PC-9 (cell line): ENCODE results near the gene CDK3. TPM values are rescaled to one million over a fixed set of nuclear protein-coding genes. Genes with fewer than 3 reads are reported as not detected.

Experiments used
- BruUV-seq: library from RNA; stranded (reverse); fragments of 400-500 nt; replicated peaks from 2 replicates; lab custom pipeline; 2021; lab: Mats Ljungman, UMichigan
- CTCF ChIA-PET: fragments of 300-600 bp; sonication (Branson Sonifier 250); formaldehyde crosslinking; loops from one replicate; lab custom pipeline; 2022; ENCODE audit warnings: antibody characterized with exemption; lab: Charles Lee
- POLR2A ChIA-PET: fragments of 300-600 bp; sonication (Branson Sonifier 250); formaldehyde crosslinking; loops from one replicate; lab custom pipeline; 2022; ENCODE audit warnings: antibody characterized with exemption; ENCODE audit not compliant: unreplicated experiment; lab: Charles Lee
- DNase-seq, 2 experiments: peaks; one replicate each; pipeline versions ENCODE4 v3.0.0 to v3.0.0-alpha.2; 2015 to 2022; ENCODE audit warnings: mixed read lengths in 1 of 2
- H2AFZ ChIP-seq: fragments of 200-600 bp; sonication (generic); 2 replicates; pipeline ENCODE4 v1.8.1; 2017; ENCODE audit warnings: antibody characterized with exemption
- H3F3A ChIP-seq: fragments of 200-600 bp; sonication (generic); 2 replicates; pipeline ENCODE4 v1.8.1; 2017; ENCODE audit warnings: antibody characterized with exemption, mild to moderate bottlenecking, low read depth; ENCODE audit not compliant: insufficient read depth
- H3K27ac ChIP-seq: fragments of 200-600 bp; sonication (generic); 2 replicates; pipeline ENCODE4 v1.6.1; 2016; ENCODE audit warnings: mixed run types
- H3K27me3 ChIP-seq: fragments of 200-600 bp; sonication (generic); 2 replicates; pipeline ENCODE4 v1.6.1; 2016; ENCODE audit warnings: low read depth, mixed run types; ENCODE audit not compliant: insufficient read depth
- H3K36me3 ChIP-seq: fragments of 200-600 bp; sonication (generic); 2 replicates; pipeline ENCODE4 v1.6.1; 2016; ENCODE audit warnings: low read depth, mixed run types
- H3K4me1 ChIP-seq: fragments of 200-600 bp; sonication (generic); replicated peaks from 2 replicates; pipeline ENCODE4 v1.6.1; 2016; ENCODE audit warnings: mixed run types; ENCODE audit not compliant: insufficient read depth
- H3K4me2 ChIP-seq: fragments of 200-600 bp; sonication (generic); 2 replicates; pipeline ENCODE4 v1.6.1; 2017; ENCODE audit warnings: mixed run types
- H3K4me3 ChIP-seq: fragments of 200-600 bp; sonication (generic); 2 replicates; pipeline ENCODE4 v1.6.1; 2016; ENCODE audit warnings: mixed run types
- H3K79me2 ChIP-seq: fragments of 200-600 bp; sonication (generic); 2 replicates; pipeline ENCODE4 v1.6.1; 2017; ENCODE audit warnings: low read depth, mixed run types
- H3K9me2 ChIP-seq: fragments of 200-600 bp; sonication (generic); 2 replicates; pipeline ENCODE4 v1.8.1; 2017; ENCODE audit warnings: mild to moderate bottlenecking; ENCODE audit not compliant: insufficient read depth
- H3K9me3 ChIP-seq: fragments of 200-600 bp; sonication (generic); 2 replicates; pipeline ENCODE4 v1.8.1; 2016; ENCODE audit warnings: low read depth; ENCODE audit not compliant: insufficient read depth
- H4K20me1 ChIP-seq: fragments of 200-600 bp; sonication (generic); 2 replicates; pipeline ENCODE4 v1.8.1; 2017; ENCODE audit not compliant: insufficient read depth
- EZH2 ChIP-seq: fragments of 200-600 bp; sonication (generic); IDR thresholded peaks from 2 replicates; pipeline ENCODE4 v1.8.0; 2017; ENCODE audit warnings: antibody characterized with exemption, low read depth
- intact Hi-C: fragments of 100-400 bp; cut with micrococcal nuclease; formaldehyde crosslinking; loops from one replicate; pipeline ENCODE4 v1.10.0; 2022; ENCODE audit not compliant: unreplicated experiment
- total RNA-seq: library from RNA; stranded (reverse); gene quantifications from 2 replicates; pipeline ENCODE4 v1.2.3, GENCODE V29; 2021
- TF ChIP-seq, protein P1 (sequence below): fragments of 200-600 bp; sonication (generic); conservative IDR thresholded peaks from 2 replicates; pipeline ENCODE4 v1.6.1; 2017; ENCODE audit warnings: mixed run types, antibody characterized with exemption, mild to moderate bottlenecking, moderate library complexity

Gene CDK3
- total RNA-seq, 1 experiment from 2014 or later = 12.3 TPM

DNA sequence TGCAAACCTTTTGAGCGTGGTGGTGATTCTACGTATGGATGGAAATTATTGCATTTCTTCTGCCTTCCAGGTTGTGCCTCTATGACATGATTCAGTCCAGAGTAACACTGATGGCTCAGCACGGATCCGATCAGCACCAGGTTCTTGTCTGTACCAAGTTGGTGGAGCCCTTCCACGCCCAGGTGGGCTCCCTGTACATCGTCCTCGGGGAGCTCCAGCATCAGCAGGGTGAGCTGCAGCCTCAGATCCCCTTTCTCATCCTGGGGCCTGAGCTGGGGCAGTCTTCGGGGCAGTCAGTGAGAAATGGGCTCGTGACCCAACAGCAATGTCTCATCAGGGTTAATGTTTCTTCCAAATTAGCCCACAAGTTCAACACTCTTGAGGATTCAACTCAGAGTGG, 9.3 kb upstream of the CDK3 start:
- H3K9me3 ChIP-seq = no peaks in the 10 kb centered on the region
- H3K27ac ChIP-seq = no peak overlapping the region
- no peaks in the 10 kb centered on the region for H3K27me3 ChIP-seq
- H3K9me2 ChIP-seq = no peaks in the 10 kb centered on the region
- H2AFZ ChIP-seq = no peak overlapping the region
- H3K36me3 ChIP-seq = peaks cover 6% of the 10 kb centered on the region; the same call in 1 of the 2 replicates
- H3K4me1 ChIP-seq = peaks cover 32% of the 10 kb centered on the region
- no peak overlapping the region for H3K4me3 ChIP-seq
- peaks cover 3% of the 10 kb centered on the region; the same call in 1 of the 2 replicates for H3K79me2 ChIP-seq
- ChIA-PET POLR2A (no interaction called here), CTCF (no interaction called here)
- BruUV-seq = no TSS peak
- peaks cover 29% of the 10 kb centered on the region for H3F3A ChIP-seq
- TF ChIP-seq, protein P1, sequence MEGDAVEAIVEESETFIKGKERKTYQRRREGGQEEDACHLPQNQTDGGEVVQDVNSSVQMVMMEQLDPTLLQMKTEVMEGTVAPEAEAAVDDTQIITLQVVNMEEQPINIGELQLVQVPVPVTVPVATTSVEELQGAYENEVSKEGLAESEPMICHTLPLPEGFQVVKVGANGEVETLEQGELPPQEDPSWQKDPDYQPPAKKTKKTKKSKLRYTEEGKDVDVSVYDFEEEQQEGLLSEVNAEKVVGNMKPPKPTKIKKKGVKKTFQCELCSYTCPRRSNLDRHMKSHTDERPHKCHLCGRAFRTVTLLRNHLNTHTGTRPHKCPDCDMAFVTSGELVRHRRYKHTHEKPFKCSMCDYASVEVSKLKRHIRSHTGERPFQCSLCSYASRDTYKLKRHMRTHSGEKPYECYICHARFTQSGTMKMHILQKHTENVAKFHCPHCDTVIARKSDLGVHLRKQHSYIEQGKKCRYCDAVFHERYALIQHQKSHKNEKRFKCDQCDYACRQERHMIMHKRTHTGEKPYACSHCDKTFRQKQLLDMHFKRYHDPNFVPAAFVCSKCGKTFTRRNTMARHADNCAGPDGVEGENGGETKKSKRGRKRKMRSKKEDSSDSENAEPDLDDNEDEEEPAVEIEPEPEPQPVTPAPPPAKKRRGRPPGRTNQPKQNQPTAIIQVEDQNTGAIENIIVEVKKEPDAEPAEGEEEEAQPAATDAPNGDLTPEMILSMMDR = no peak
- TF ChIP-seq EZH2 = no peak
- intact Hi-C loops = no loop called here
- DNase-seq = no peak
- H3K4me2 ChIP-seq = no peak overlapping the region
- no peaks in the 10 kb centered on the region for H4K20me1 ChIP-seq

DNA sequence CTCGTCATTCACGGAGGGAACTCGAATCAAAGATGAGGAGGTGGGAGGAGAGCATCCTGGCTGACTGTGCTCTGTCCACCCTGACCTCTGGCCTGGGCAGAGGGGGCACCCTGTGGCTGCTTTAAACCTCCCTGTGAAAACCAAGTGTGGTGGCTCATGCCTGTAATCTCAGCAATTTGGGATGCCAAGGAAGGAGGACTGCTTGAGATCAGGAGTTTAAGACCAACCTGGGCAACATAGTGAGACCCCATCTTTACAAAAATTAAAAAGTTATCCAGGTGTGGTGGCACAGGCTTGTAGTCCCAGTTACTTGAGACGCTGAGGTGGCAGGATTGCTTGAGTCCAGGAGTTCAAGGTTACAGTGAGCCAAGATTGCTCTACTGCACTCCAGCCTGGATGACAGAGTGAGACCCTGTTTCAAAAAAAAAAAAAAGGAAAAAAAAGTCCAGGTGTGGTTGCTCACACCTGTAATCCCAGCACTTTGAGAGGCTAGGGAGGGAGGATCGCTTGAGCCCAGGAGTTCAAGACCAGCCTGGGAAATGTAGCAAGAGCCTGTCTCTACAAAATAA, 5.8 kb upstream of the CDK3 start:
- Histone ChIP-seq H3K4me2 (no peak overlapping the region), H2AFZ (no peak overlapping the region), H3F3A (peaks cover 60% of the 10 kb centered on the region), H3K27ac (no peak overlapping the region), H3K36me3 (peaks cover 6% of the 10 kb centered on the region; the same call in 1 of the 2 replicates), H3K4me3 (no peak overlapping the region), H3K27me3 (no peaks in the 10 kb centered on the region), H3K4me1 (peaks cover 65% of the 10 kb centered on the region), H4K20me1 (no peaks in the 10 kb centered on the region), H3K79me2 (no peaks in the 10 kb centered on the region), H3K9me3 (no peaks in the 10 kb centered on the region), H3K9me2 (no peaks in the 10 kb centered on the region)
- BruUV-seq = no TSS peak
- no peak for DNase-seq
- intact Hi-C loops = no loop called here
- TF ChIP-seq, protein P1 = no peak
- TF ChIP-seq EZH2 = no peak
- CTCF ChIA-PET = interaction anchor here (0.6 kb wide), 1 partner anchor 16 kb away, joined by 5 read pairs; the partner anchor contains the start of gene ACOX1
- POLR2A ChIA-PET = interaction anchor here (0.7 kb wide), 1 partner anchor 20 kb away, joined by 13 read pairs; no protein-coding TSS in a partner anchor

DNA sequence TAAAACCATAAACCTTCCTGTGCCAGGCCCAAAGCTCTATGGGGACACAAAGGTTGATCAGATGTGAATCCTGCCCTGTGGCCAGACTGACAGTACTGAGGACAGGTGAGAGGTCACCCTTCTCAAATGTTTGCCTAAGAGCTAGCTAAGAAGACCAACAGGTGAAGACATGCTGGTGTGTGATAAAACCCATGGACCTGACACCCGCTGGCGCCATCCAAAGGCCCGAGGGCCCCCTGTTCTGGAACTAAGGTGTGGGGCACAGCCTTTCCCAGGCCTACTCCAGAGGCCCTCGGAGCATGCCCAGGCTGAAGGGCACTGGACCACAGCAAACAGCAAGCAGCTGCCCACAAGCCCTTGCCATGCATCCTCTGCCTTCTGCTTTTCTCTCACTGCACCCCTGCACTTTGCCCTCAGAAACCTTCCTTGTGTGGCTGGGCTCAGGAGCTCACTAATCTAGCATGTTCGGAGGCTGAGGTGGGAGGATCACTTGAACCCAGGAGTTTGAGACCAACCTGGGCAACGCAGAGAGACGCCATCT, 5.2 kb upstream of the CDK3 start:
- Histone ChIP-seq H3F3A (peaks cover 60% of the 10 kb centered on the region), H4K20me1 (no peaks in the 10 kb centered on the region), H3K9me3 (no peaks in the 10 kb centered on the region), H3K27me3 (no peaks in the 10 kb centered on the region), H3K4me1 (peaks cover 69% of the 10 kb centered on the region), H3K27ac (no peak overlapping the region), H3K4me2 (no peak overlapping the region), H3K4me3 (no peak overlapping the region), H2AFZ (no peak overlapping the region), H3K36me3 (peaks cover 6% of the 10 kb centered on the region; the same call in 1 of the 2 replicates), H3K79me2 (no peaks in the 10 kb centered on the region), H3K9me2 (no peaks in the 10 kb centered on the region)
- CTCF ChIA-PET = no interaction called here
- POLR2A ChIA-PET = no interaction called here
- no peak for TF ChIP-seq EZH2
- TF ChIP-seq, protein P1 = no peak
- no TSS peak for BruUV-seq
- no peak for DNase-seq
- intact Hi-C loops = no loop called here
